Measurements from ENCODE around the gene TMEM30A.
A peak's percentile ranks its signal among the peaks of the same experiment; 100 is the strongest.

The TMEM30A gene

GRCh38 chr6:75230484-75231325 lies 53.9 kb downstream of the TMEM30A start:
- ChIA-PET POLR2A (interaction anchor here (0.5 kb wide), 1 partner anchor 340 kb away, joined by 3 read pairs; no protein-coding TSS in a partner anchor), CTCF (interaction anchor here (0.6 to 7.8 kb wide), 18 partner anchors 11 to 1584 kb away, joined by 3 to 106 read pairs (median 4); partner anchors contain the start of gene COL12A1)
- Histone ChIP-seq H3K27ac (ENCODE audit: extremely low read depth, low read depth, low read length) (no peak overlapping the region), H3K36me3 (ENCODE audit: control insufficient read depth in 2 of 2, insufficient read depth in 1 of 2, low read length in 2 of 2) (no peaks in the 10 kb centered on the region), H3K9me3 (ENCODE audit: control insufficient read depth, insufficient read depth, low read depth, low read length) (no peaks in the 10 kb centered on the region), H3K4me3 (ENCODE audit: low read depth, low read length) (no peak overlapping the region), H3K4me1 (ENCODE audit: control insufficient read depth, insufficient read depth, low read length) (no peaks in the 10 kb centered on the region)
- TF ChIP-seq ZNF654 (tag by site-specific recombination; IDR thresholded peaks at IDR 0.05; ENCODE audit: low read depth) (peak; percentile 94), TRIM28 (IDR thresholded peaks at IDR 0.05; ENCODE audit: borderline replicate concordance, low read length) (peak; percentile 82; the same call in 1 of the 2 replicates), ZXDB (tag by site-specific recombination; IDR thresholded peaks at IDR 0.05) (no peak), MYNN (tag by site-specific recombination; IDR thresholded peaks at IDR 0.05; ENCODE audit: borderline replicate concordance) (no peak), ZNF223 (tag by site-specific recombination; IDR thresholded peaks at IDR 0.05) (no peak), ZSCAN30 (tag by site-specific recombination; IDR thresholded peaks at IDR 0.05) (0 out of 2 replicates have a peak, but pooled peaks have one; percentile 21), ZNF366 (tag by site-specific recombination; conservative IDR thresholded peaks at IDR 0.05) (peak; percentile 51), CTCF (tag by site-specific recombination; IDR thresholded peaks at IDR 0.05) (peak; percentile 38; the same call in 1 of the 2 replicates), ZNF48 (tag by site-specific recombination; IDR thresholded peaks at IDR 0.05) (no peak), IKZF3 (tag by site-specific recombination; IDR thresholded peaks at IDR 0.05) (peak; percentile 65; the same call in 1 of the 2 replicates), ZNF548 (tag by site-specific recombination; IDR thresholded peaks at IDR 0.05) (no peak), ZNF510 (tag by site-specific recombination; IDR thresholded peaks at IDR 0.05; ENCODE audit: insufficient replicate concordance) (no peak), FEZF1 (tag by site-specific recombination; IDR thresholded peaks at IDR 0.05) (0 out of 2 replicates have a peak, but pooled peaks have one; percentile 12), PRDM1 (tag by site-specific recombination; IDR thresholded peaks at IDR 0.05) (peak; percentile 92), ZNF792 (tag by site-specific recombination; IDR thresholded peaks at IDR 0.05) (no peak), SP7 (tag by site-specific recombination; IDR thresholded peaks at IDR 0.05) (0 out of 2 replicates have a peak, but pooled peaks have one; percentile 25), ZNF280D (tag by site-specific recombination; IDR thresholded peaks at IDR 0.05) (no peak), ZNF311 (tag by site-specific recombination; IDR thresholded peaks at IDR 0.05; ENCODE audit: borderline replicate concordance) (no peak), ZSCAN5A (tag by site-specific recombination; IDR thresholded peaks at IDR 0.05) (no peak), ZNF747 (tag by site-specific recombination; IDR thresholded peaks at IDR 0.05) (no peak), ZNF112 (tag by site-specific recombination; IDR thresholded peaks at IDR 0.05) (no peak)
- TF ChIP-seq, protein P1, sequence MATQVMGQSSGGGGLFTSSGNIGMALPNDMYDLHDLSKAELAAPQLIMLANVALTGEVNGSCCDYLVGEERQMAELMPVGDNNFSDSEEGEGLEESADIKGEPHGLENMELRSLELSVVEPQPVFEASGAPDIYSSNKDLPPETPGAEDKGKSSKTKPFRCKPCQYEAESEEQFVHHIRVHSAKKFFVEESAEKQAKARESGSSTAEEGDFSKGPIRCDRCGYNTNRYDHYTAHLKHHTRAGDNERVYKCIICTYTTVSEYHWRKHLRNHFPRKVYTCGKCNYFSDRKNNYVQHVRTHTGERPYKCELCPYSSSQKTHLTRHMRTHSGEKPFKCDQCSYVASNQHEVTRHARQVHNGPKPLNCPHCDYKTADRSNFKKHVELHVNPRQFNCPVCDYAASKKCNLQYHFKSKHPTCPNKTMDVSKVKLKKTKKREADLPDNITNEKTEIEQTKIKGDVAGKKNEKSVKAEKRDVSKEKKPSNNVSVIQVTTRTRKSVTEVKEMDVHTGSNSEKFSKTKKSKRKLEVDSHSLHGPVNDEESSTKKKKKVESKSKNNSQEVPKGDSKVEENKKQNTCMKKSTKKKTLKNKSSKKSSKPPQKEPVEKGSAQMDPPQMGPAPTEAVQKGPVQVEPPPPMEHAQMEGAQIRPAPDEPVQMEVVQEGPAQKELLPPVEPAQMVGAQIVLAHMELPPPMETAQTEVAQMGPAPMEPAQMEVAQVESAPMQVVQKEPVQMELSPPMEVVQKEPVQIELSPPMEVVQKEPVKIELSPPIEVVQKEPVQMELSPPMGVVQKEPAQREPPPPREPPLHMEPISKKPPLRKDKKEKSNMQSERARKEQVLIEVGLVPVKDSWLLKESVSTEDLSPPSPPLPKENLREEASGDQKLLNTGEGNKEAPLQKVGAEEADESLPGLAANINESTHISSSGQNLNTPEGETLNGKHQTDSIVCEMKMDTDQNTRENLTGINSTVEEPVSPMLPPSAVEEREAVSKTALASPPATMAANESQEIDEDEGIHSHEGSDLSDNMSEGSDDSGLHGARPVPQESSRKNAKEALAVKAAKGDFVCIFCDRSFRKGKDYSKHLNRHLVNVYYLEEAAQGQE (tag by site-specific recombination; IDR thresholded peaks at IDR 0.05), result no peak
- TF ChIP-seq, protein P2, sequence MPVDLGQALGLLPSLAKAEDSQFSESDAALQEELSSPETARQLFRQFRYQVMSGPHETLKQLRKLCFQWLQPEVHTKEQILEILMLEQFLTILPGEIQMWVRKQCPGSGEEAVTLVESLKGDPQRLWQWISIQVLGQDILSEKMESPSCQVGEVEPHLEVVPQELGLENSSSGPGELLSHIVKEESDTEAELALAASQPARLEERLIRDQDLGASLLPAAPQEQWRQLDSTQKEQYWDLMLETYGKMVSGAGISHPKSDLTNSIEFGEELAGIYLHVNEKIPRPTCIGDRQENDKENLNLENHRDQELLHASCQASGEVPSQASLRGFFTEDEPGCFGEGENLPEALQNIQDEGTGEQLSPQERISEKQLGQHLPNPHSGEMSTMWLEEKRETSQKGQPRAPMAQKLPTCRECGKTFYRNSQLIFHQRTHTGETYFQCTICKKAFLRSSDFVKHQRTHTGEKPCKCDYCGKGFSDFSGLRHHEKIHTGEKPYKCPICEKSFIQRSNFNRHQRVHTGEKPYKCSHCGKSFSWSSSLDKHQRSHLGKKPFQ (tag by site-specific recombination; IDR thresholded peaks at IDR 0.05), result no peak
- TF ChIP-seq, protein P3, sequence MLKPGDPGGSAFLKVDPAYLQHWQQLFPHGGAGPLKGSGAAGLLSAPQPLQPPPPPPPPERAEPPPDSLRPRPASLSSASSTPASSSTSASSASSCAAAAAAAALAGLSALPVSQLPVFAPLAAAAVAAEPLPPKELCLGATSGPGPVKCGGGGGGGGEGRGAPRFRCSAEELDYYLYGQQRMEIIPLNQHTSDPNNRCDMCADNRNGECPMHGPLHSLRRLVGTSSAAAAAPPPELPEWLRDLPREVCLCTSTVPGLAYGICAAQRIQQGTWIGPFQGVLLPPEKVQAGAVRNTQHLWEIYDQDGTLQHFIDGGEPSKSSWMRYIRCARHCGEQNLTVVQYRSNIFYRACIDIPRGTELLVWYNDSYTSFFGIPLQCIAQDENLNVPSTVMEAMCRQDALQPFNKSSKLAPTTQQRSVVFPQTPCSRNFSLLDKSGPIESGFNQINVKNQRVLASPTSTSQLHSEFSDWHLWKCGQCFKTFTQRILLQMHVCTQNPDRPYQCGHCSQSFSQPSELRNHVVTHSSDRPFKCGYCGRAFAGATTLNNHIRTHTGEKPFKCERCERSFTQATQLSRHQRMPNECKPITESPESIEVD (tag by site-specific recombination; IDR thresholded peaks at IDR 0.05), result peak; percentile 80

Measured in HEK293 (cell line).